H9 (cell line): ENCODE results near the gene KSR1. TPM values are rescaled to one million over a fixed set of nuclear protein-coding genes. Genes with fewer than 3 reads are reported as not detected.
"Not testable (repeated sequence)": the region's sequence is repeated elsewhere in the genome, so short reads cannot be mapped to it uniquely, and the experiment has no call there.

Experiments
- DNase-seq: peaks from one replicate; pipeline ENCODE4 v3.0.0-alpha.2; 2017
- H2AFZ ChIP-seq: one replicate; pipeline ENCODE4 v1.6.1; 2013; ENCODE audit warnings: mild to moderate bottlenecking, low read length, control low read depth, moderate library complexity
- H2AK5ac ChIP-seq: 2 replicates; pipeline ENCODE4 v1.6.1; 2013; ENCODE audit warnings: low read length, control low read depth, mixed read lengths; ENCODE audit not compliant: insufficient read length
- H2BK120ac ChIP-seq: one replicate; pipeline ENCODE4 v1.6.1; 2013; ENCODE audit warnings: low read depth, mild to moderate bottlenecking, low read length, control low read depth, inconsistent platforms; ENCODE audit not compliant: poor library complexity, severe bottlenecking
- H2BK12ac ChIP-seq: 2 replicates; pipeline ENCODE4 v1.6.1; 2013; ENCODE audit warnings: low read length, control low read depth, mixed read lengths, low read depth; ENCODE audit not compliant: insufficient read length
- H2BK15ac ChIP-seq: 2 replicates; pipeline ENCODE4 v1.6.1; 2013; ENCODE audit warnings: low read depth, low read length, control low read depth
- H2BK20ac ChIP-seq: one replicate; pipeline ENCODE4 v1.6.1; 2013; ENCODE audit warnings: low read depth, mild to moderate bottlenecking, low read length, control low read depth, inconsistent platforms; ENCODE audit not compliant: poor library complexity, severe bottlenecking
- H2BK5ac ChIP-seq: 2 replicates; pipeline ENCODE4 v1.6.1; 2013; ENCODE audit warnings: low read length, control low read depth, mixed read lengths; ENCODE audit not compliant: insufficient read length
- H3K14ac ChIP-seq: 2 replicates; pipeline ENCODE4 v1.6.1; 2013; ENCODE audit warnings: low read length, control low read depth; ENCODE audit not compliant: insufficient read depth
- H3K18ac ChIP-seq: 2 replicates; pipeline ENCODE4 v1.6.1; 2013; ENCODE audit warnings: low read depth, mild to moderate bottlenecking, mixed read lengths, low read length, control low read depth; ENCODE audit not compliant: insufficient read length
- H3K23ac ChIP-seq: 2 replicates; pipeline ENCODE4 v1.6.1; 2013; ENCODE audit warnings: low read length, control low read depth, mixed read lengths, low read depth; ENCODE audit not compliant: insufficient read length
- H3K23me2 ChIP-seq: 2 replicates; pipeline ENCODE4 v1.6.1; 2013; ENCODE audit warnings: low read depth, mild to moderate bottlenecking, mixed read lengths, low read length, control low read depth; ENCODE audit not compliant: insufficient read length, poor library complexity, severe bottlenecking
- H3K27ac ChIP-seq: 2 replicates; pipeline ENCODE4 v1.5.1; 2013; ENCODE audit warnings: low read length, control low read depth, mixed read lengths, low read depth; ENCODE audit not compliant: insufficient read length
- H3K27me3 ChIP-seq: 2 replicates; pipeline ENCODE4 v1.6.1; 2013; ENCODE audit warnings: low read length, control low read depth, inconsistent platforms; ENCODE audit not compliant: insufficient read depth
- H3K4ac ChIP-seq: 2 replicates; pipeline ENCODE4 v1.6.1; 2013; ENCODE audit warnings: low read depth, mild to moderate bottlenecking, control low read depth, inconsistent platforms, low read length, moderate library complexity
- H3K4me1 ChIP-seq: 2 replicates; pipeline ENCODE4 v1.6.1; 2013; ENCODE audit warnings: low read length, control low read depth, inconsistent platforms; ENCODE audit not compliant: insufficient read depth
- H3K4me2 ChIP-seq: 2 replicates; pipeline ENCODE4 v1.6.1; 2013; ENCODE audit warnings: low read length, control low read depth, mixed read lengths; ENCODE audit not compliant: insufficient read length, insufficient read depth
- H3K56ac ChIP-seq: 2 replicates; pipeline ENCODE4 v1.6.1; 2013; ENCODE audit warnings: low read depth, mild to moderate bottlenecking, mixed read lengths, low read length, control low read depth; ENCODE audit not compliant: insufficient read length
- H3K79me1 ChIP-seq: 2 replicates; pipeline ENCODE4 v1.6.1; 2013; ENCODE audit warnings: low read depth, mild to moderate bottlenecking, moderate library complexity, low read length, control low read depth, inconsistent platforms; ENCODE audit not compliant: insufficient read depth, poor library complexity, severe bottlenecking
- H3K79me2 ChIP-seq: 2 replicates; pipeline ENCODE4 v1.6.1; 2013; ENCODE audit warnings: low read length, control low read depth, inconsistent platforms; ENCODE audit not compliant: insufficient read depth
- H3K9ac ChIP-seq: 2 replicates; pipeline ENCODE4 v1.6.1; 2013; ENCODE audit warnings: low read length, control low read depth, mixed read lengths; ENCODE audit not compliant: insufficient read length; ENCODE audit errors: extremely low read depth
- H3K9me3 ChIP-seq: one replicate; pipeline ENCODE4 v1.6.1; 2013; ENCODE audit warnings: low read depth, low read length, inconsistent platforms; ENCODE audit not compliant: control insufficient read depth
- H3T11ph ChIP-seq: one replicate; pipeline ENCODE4 v1.6.1; 2013; ENCODE audit warnings: mild to moderate bottlenecking, low read length, control low read depth, inconsistent platforms
- H4K20me1 ChIP-seq: one replicate; pipeline ENCODE4 v1.6.1; 2013; ENCODE audit not compliant: control insufficient read depth, insufficient read length, insufficient read depth
- H4K5ac ChIP-seq: 2 replicates; pipeline ENCODE4 v1.6.1; 2013; ENCODE audit warnings: low read depth, mild to moderate bottlenecking, mixed read lengths, low read length, control low read depth; ENCODE audit not compliant: insufficient read length
- H4K8ac ChIP-seq: replicated peaks from 2 replicates; pipeline ENCODE4 v1.6.1; 2013; ENCODE audit warnings: low read length, control low read depth, mixed read lengths, low read depth; ENCODE audit not compliant: insufficient read length
- H4K91ac ChIP-seq: 2 replicates; pipeline ENCODE4 v1.6.1; 2013; ENCODE audit warnings: low read depth, mild to moderate bottlenecking, moderate library complexity, mixed read lengths, low read length, control low read depth; ENCODE audit not compliant: insufficient read length
- H3K27ac Mint-ChIP-seq, 3 experiments: 2 replicates in 2 of 3; 3 replicates in 1 of 3; pipeline ENCODE4 v1.8.0; 2020 to 2021; ENCODE audit warnings: mixed read lengths in 3 of 3, mild to moderate bottlenecking in 1 of 3, moderate library complexity in 1 of 3
- H3K27me3 Mint-ChIP-seq: 2 replicates; pipeline ENCODE4 v1.8.0; 2021; ENCODE audit warnings: low read depth, mild to moderate bottlenecking, moderate library complexity, mixed read lengths
- H3K36me3 Mint-ChIP-seq, 3 experiments: 2 replicates in 2 of 3; 3 replicates in 1 of 3; pipeline ENCODE4 v1.8.0; 2020 to 2021; ENCODE audit warnings: low read depth in 3 of 3, mixed read lengths in 3 of 3; ENCODE audit not compliant: insufficient read depth in 1 of 3
- H3K4me1 Mint-ChIP-seq, 2 experiments: 2 replicates each; pipeline ENCODE4 v1.8.0; 2020; ENCODE audit warnings: mixed read lengths in 2 of 2
- H3K4me3 Mint-ChIP-seq, 2 experiments: 2 replicates in 1 of 2; 3 replicates in 1 of 2; pipeline ENCODE4 v1.8.0; 2020 to 2021; ENCODE audit warnings: mild to moderate bottlenecking in 2 of 2, mixed read lengths in 2 of 2, moderate library complexity in 1 of 2
- H3K9me3 Mint-ChIP-seq, 2 experiments: 2 replicates in 1 of 2; 3 replicates in 1 of 2; pipeline ENCODE4 v1.8.0; 2020; ENCODE audit warnings: mild to moderate bottlenecking in 2 of 2, mixed read lengths in 2 of 2, moderate library complexity in 1 of 2
- WGBS: extraction: QIAGEN DNeasy Blood & Tissue Kit; methylation state at CpG from one replicate; pipeline ENCODE4 v1.1.7; 2013; ENCODE audit warnings: missing lambda C conversion rate, low lambda C conversion rate, mixed read lengths; ENCODE audit not compliant: insufficient read length; ENCODE audit errors: extremely low coverage; 5-methylcytosine and 5-hydroxymethylcytosine counted together
- total RNA-seq: library from RNA; stranded (reverse); gene quantifications from 2 replicates; pipeline ENCODE4 v1.2.1, GENCODE V29; 2021
- TF ChIP-seq, protein P1 (sequence below): fragments of 200-600 bp; sonication (generic); conservative IDR thresholded peaks from 3 replicates; pipeline ENCODE4 v1.8.0; 2021; ENCODE audit warnings: antibody characterized with exemption, mild to moderate bottlenecking

The KSR1 gene
- total RNA-seq, 1 experiment from 2014 or later = 44.9 TPM

DNA sequence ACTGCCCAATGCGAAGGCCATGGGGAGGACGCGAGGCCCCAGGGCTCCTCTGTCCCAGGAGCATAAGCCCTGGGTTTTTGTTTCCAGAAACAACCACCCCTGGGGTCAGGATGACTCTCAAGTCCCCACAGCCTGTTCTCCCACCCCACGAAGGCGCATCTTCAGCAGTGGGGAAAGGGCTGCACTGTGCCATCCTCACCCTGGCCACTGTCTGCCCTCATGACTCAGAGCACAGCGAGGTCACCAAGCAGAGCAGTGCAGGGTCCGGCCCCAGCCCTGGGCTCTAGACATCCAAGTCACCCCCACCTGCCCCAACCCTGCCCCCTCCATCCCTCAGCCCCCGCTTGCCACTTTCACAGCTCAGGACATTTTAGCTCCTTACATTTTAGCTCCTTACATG, 22.7 kb upstream of the KSR1 start:
- H3K14ac ChIP-seq = no peak overlapping the region

DNA sequence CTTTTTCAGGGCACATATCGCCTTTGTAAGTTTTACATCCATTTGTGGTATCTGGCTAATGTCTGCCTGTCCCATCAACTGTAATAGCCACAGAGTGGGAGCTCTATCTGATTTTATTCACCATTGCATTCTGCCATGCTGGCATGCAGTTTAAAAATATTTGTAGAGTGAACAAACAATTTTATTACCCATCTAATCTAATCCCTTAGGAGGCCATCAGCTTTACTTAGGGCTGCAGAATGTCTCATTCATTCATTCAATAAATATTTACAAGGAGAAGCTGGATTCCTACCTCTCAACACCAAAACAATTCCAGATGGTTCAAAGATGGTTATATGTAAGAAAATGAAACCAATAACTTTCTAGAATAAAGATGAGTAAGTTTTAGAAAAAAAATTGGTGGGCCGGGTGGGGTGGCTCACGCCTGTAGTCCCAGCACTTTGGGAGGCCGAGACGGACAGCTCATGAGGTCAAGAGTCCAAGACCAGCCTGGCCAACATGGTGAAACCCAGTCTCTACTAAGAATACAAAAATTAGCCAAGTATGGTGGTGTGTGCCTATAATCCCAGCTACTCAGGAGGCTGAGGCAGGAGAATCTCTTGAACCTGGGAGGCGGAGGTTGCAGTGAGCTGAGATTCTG, 20.7 kb upstream of the KSR1 start:
- not testable (repeated sequence) for H3K23ac ChIP-seq, H3K27me3 ChIP-seq, DNase-seq, H3K27ac ChIP-seq, H3K18ac ChIP-seq, H3K4ac ChIP-seq, H4K91ac ChIP-seq, H3K14ac ChIP-seq, H2BK5ac ChIP-seq, H3K4me1 ChIP-seq, H2BK12ac ChIP-seq, H3K9me3 Mint-ChIP-seq, H2BK20ac ChIP-seq, H3K36me3 Mint-ChIP-seq, H4K8ac ChIP-seq, H4K5ac ChIP-seq, H3K56ac ChIP-seq, H3K4me1 Mint-ChIP-seq, H3K27ac Mint-ChIP-seq, H2AFZ ChIP-seq, H3T11ph ChIP-seq, H3K27me3 Mint-ChIP-seq, H3K79me2 ChIP-seq, H3K23me2 ChIP-seq, H3K9me3 ChIP-seq, H3K4me2 ChIP-seq, H4K20me1 ChIP-seq, H2BK15ac ChIP-seq, H3K4me3 Mint-ChIP-seq, H2BK120ac ChIP-seq, H3K9ac ChIP-seq, H3K79me1 ChIP-seq, H2AK5ac ChIP-seq
- WGBS = no CpG with 5 or more reads among the region's 6 CpGs

More for the DNA sequence above, 22.7 kb upstream of the KSR1 start:
- peaks cover 0 to under 1% of the 10 kb centered on the region in 2 experiments; a peak in 2 of 5 replicates for H3K9me3 Mint-ChIP-seq
- no peak overlapping the region for H2AFZ ChIP-seq
- H3K79me2 ChIP-seq = no peaks in the 10 kb centered on the region
- no peak overlapping the region for H2BK12ac ChIP-seq
- no peaks in the 10 kb centered on the region for H3K27me3 Mint-ChIP-seq
- no peak overlapping the region for H3K9ac ChIP-seq
- H2BK20ac ChIP-seq = no peak overlapping the region
- no peaks in the 10 kb centered on the region for H3K23me2 ChIP-seq
- no peak overlapping the region for H3K27ac ChIP-seq
- H3K79me1 ChIP-seq = no peaks in the 10 kb centered on the region
- H2BK120ac ChIP-seq = no peak overlapping the region
- H4K91ac ChIP-seq = no peak overlapping the region
- no peak overlapping the region for H2BK5ac ChIP-seq
- H3T11ph ChIP-seq = no peak overlapping the region
- H3K4me1 Mint-ChIP-seq = no peaks in the 10 kb centered on the region
- no peaks in the 10 kb centered on the region for H3K27me3 ChIP-seq
- H4K20me1 ChIP-seq = no peaks in the 10 kb centered on the region
- no peak overlapping the region for H4K8ac ChIP-seq
- no peak overlapping the region for H3K23ac ChIP-seq
- H3K4me2 ChIP-seq = no peak overlapping the region
- no peak overlapping the region for H2AK5ac ChIP-seq
- no peak for DNase-seq
- no peaks in the 10 kb centered on the region for H3K4me1 ChIP-seq
- H3K27ac Mint-ChIP-seq = no peak overlapping the region
- no peaks in the 10 kb centered on the region for H3K9me3 ChIP-seq
- TF ChIP-seq, protein P1, sequence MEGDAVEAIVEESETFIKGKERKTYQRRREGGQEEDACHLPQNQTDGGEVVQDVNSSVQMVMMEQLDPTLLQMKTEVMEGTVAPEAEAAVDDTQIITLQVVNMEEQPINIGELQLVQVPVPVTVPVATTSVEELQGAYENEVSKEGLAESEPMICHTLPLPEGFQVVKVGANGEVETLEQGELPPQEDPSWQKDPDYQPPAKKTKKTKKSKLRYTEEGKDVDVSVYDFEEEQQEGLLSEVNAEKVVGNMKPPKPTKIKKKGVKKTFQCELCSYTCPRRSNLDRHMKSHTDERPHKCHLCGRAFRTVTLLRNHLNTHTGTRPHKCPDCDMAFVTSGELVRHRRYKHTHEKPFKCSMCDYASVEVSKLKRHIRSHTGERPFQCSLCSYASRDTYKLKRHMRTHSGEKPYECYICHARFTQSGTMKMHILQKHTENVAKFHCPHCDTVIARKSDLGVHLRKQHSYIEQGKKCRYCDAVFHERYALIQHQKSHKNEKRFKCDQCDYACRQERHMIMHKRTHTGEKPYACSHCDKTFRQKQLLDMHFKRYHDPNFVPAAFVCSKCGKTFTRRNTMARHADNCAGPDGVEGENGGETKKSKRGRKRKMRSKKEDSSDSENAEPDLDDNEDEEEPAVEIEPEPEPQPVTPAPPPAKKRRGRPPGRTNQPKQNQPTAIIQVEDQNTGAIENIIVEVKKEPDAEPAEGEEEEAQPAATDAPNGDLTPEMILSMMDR = no peak
- no peak overlapping the region for H3K18ac ChIP-seq
- H3K4me3 Mint-ChIP-seq = no peak overlapping the region
- no peak overlapping the region for H2BK15ac ChIP-seq
- H4K5ac ChIP-seq = no peak overlapping the region
- WGBS = no CpG with 5 or more reads among the region's 8 CpGs
- H3K36me3 Mint-ChIP-seq = no peaks in the 10 kb centered on the region
- H3K56ac ChIP-seq = no peak overlapping the region
- H3K4ac ChIP-seq = no peak overlapping the region
